GM12891 (cell line): Measurements from ENCODE around the gene PIK3R4.

Source experiments
- DNase-seq: peaks from one replicate; pipeline ENCODE4 v3.0.0; 2011; ENCODE audit warnings: low spot score; ENCODE audit not compliant: insufficient read length
- FAIRE-seq: peaks from 2 replicates; lab custom pipeline; 2011; peaks lifted over from hg19 to GRCh38; lab: Jason Lieb, UNC
- PAX5 ChIP-seq: IDR thresholded peaks from 2 replicates; pipeline ENCODE4 v1.6.1; 2011; ENCODE audit warnings: low read length, moderate library complexity, mild to moderate bottlenecking; ENCODE audit not compliant: insufficient read depth, severe bottlenecking
- POLR2A ChIP-seq: IDR thresholded peaks from 2 replicates; pipeline ENCODE4 v1.6.1; 2011; ENCODE audit warnings: low read depth, low read length, control low read depth
- POLR2AphosphoS5 ChIP-seq: IDR thresholded peaks from 2 replicates; pipeline ENCODE4 v1.6.1; 2011; ENCODE audit warnings: low read depth, low read length, control low read depth
- POU2F2 ChIP-seq: IDR thresholded peaks from 2 replicates; pipeline ENCODE4 v1.6.1; 2011; ENCODE audit warnings: low read depth, mild to moderate bottlenecking, control low read depth, low read length, moderate library complexity
- SPI1 ChIP-seq: IDR thresholded peaks from 2 replicates; pipeline ENCODE4 v1.6.1; 2011; ENCODE audit warnings: low read depth, low read length, control low read depth
- TAF1 ChIP-seq: IDR thresholded peaks from 2 replicates; pipeline ENCODE4 v1.6.1; 2011; ENCODE audit warnings: low read depth, low read length, control low read depth

The PIK3R4 gene

GRCh38 chr3:130743354-130743753 is 3.3 kb downstream of the PIK3R4 start:
- FAIRE-seq (no peak), DNase-seq (no peak)
- TF ChIP-seq POLR2A (no peak), POLR2AphosphoS5 (no peak), SPI1 (no peak), POU2F2 (no peak), PAX5 (no peak), TAF1 (no peak)

GRCh38 chr3:130741946-130742610 is 4.6 kb downstream of the PIK3R4 start:
- DNase-seq (no peak), FAIRE-seq (no peak)
- TF ChIP-seq POLR2AphosphoS5 = no peak
- no peak for TF ChIP-seq PAX5
- TF ChIP-seq POU2F2 = no peak
- no peak for TF ChIP-seq POLR2A
- no peak for TF ChIP-seq SPI1
- no peak for TF ChIP-seq TAF1

GRCh38 chr3:130739848-130740247 is 6.8 kb downstream of the PIK3R4 start:
- no peak for TF ChIP-seq SPI1
- no peak for TF ChIP-seq POU2F2
- no peak for TF ChIP-seq POLR2A
- TF ChIP-seq POLR2AphosphoS5 = no peak
- TF ChIP-seq PAX5 = no peak
- no peak for TF ChIP-seq TAF1
- FAIRE-seq (no peak), DNase-seq (no peak)

GRCh38 chr3:130738241-130738640 is 8.4 kb downstream of the PIK3R4 start:
- DNase-seq (no peak), FAIRE-seq (peak; percentile 13)
- TF ChIP-seq POU2F2 (no peak), PAX5 (no peak), POLR2AphosphoS5 (no peak), SPI1 (no peak), POLR2A (no peak), TAF1 (no peak)

- DNase-seq (no peak), FAIRE-seq (peak; percentile 33)
- TF ChIP-seq POLR2A = no peak
- TF ChIP-seq SPI1 = no peak
- TF ChIP-seq TAF1 = no peak
- no peak for TF ChIP-seq PAX5
- no peak for TF ChIP-seq POLR2AphosphoS5
- TF ChIP-seq POU2F2 = no peak
Observed at GRCh38 chr3:130737622-130738021, 9.0 kb downstream of the PIK3R4 start.

GRCh38 chr3:130733236-130733875 is 13.3 kb downstream of the PIK3R4 start:
- no peak for TF ChIP-seq SPI1
- TF ChIP-seq PAX5 = no peak
- no peak for TF ChIP-seq POU2F2
- FAIRE-seq = peak; percentile 26
- DNase-seq = no peak

- TF ChIP-seq POLR2A (no peak), POLR2AphosphoS5 (no peak), PAX5 (no peak), SPI1 (no peak), POU2F2 (no peak)
- DNase-seq (no peak), FAIRE-seq (no peak)
Observed at GRCh38 chr3:130732501-130732900, 14.1 kb downstream of the PIK3R4 start.

GRCh38 chr3:130731817-130732216 is 14.8 kb downstream of the PIK3R4 start:
- DNase-seq = no peak
- FAIRE-seq = no peak
- TF ChIP-seq POLR2A = no peak
- no peak for TF ChIP-seq SPI1
- TF ChIP-seq POLR2AphosphoS5 = no peak
- TF ChIP-seq PAX5 = no peak
- no peak for TF ChIP-seq POU2F2
- no peak for TF ChIP-seq TAF1

GRCh38 chr3:130729154-130729553 is 17.5 kb downstream of the PIK3R4 start:
- no peak for DNase-seq
- FAIRE-seq = no peak
- TF ChIP-seq PAX5 (no peak), POLR2AphosphoS5 (no peak), POU2F2 (no peak), POLR2A (no peak), SPI1 (no peak), TAF1 (no peak)

- no peak for DNase-seq
- TF ChIP-seq POLR2A (no peak), POU2F2 (no peak), SPI1 (no peak), TAF1 (no peak), PAX5 (no peak), POLR2AphosphoS5 (no peak)
- FAIRE-seq = no peak
Observed at GRCh38 chr3:130728037-130728436, 18.6 kb downstream of the PIK3R4 start.
